Activated CD4-positive, alpha-beta T cell treated with anti-CD3 and anti-CD28 coated beads, Interleukin-2, amount 50 U/mL, for 1 hour (primary cell): ENCODE measurements around the gene MARCHF2.
"Not testable (repeated sequence)": the region's sequence is repeated elsewhere in the genome, so short reads cannot be mapped to it uniquely, and the experiment has no call there.

Experiments used
- DNase-seq: peaks from one replicate; pipeline ENCODE4 v3.0.0-alpha.2; 2020

The MARCHF2 gene

GRCh38 chr19:8413629-8413995, 507 bp downstream of the MARCHF2 start:
- DNase-seq = no peak

- no peak for DNase-seq
Observed at GRCh38 chr19:8416796-8417195, 3.7 kb downstream of the MARCHF2 start.

GRCh38 chr19:8421484-8422461, 8.7 kb downstream of the MARCHF2 start:
- no peak for DNase-seq

DNA sequence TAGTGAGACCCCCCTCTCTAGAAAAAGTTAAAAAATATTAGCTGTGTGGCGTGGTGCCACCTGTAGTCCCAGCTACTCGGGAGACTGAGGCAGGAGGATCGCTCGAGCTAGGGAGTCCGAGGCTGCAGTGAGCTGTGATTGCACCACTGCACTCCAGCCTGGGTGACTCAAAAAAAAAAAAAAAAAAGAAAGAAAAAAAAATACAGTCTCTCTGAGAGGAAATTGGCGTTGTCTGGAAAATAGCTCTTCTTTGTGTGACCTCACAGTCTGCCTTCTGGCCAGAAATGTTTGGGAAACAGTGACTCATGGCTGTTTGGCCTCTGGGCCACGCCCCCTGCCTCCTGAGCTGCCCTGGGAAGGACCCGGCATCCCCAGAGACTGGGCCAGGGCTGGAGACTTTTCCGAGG, 10.7 kb downstream of the MARCHF2 start:
- no peak for DNase-seq

GRCh38 chr19:8425331-8425730, 12.2 kb downstream of the MARCHF2 start:
- DNase-seq = not testable (repeated sequence)

DNA sequence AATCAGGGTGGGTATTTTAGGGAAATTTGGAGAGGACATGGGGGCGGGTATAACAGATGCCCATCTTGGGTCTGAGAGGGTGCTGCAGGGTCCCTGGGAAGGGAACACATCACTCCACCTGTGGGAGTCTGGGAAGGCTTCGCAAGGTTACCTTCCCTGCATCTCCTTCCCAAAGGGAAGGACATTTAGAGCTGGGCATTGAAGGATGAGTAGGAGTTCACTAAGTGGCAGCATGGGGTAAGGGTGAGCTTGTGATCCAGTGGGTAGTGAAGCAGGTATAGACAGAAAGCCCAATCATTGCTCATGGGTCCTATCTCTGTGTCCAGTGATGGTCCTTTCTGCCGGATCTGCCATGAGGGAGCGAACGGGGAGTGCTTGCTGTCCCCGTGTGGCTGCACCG, 13.2 kb downstream of the MARCHF2 start:
- no peak for DNase-seq

DNA sequence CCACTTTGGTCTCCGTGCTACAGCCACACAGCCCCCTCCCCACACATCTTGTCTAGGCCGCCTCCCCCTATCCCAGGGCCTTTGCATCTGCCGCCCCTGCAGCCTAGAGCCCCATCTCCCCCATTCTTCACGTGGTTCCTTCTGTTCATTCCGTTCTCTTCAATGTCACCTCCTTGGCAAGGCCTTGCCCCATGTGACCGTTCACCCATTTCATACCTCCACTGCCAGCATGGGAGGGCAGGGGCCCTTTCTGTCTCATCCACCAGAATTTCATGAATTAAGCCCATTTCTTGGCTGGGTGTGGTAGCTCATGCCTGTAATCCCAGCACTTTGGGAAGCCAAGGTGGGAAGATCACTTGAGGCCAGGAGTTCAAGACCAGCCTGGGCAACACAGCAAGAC, 15.9 kb downstream of the MARCHF2 start:
- no peak for DNase-seq

DNA sequence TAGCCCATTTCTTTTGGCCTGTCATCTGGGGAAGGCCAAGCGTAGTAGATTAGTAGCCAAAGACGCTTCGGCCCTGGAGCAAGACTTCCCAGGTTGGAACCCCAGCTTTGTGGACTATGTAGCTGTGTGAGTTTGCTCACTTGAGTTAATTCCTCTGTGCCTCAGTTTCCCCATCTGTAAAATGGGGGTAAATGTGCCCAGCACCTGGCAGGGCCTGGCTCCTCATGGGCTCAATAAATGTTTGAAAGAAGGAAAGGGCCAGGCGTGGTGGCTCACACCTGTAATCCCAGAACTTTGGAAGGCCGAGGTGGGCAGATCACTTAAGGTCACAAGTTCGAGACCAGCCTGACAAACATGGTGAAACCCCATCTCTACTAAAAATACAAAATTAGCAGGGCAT, 16.7 kb downstream of the MARCHF2 start:
- DNase-seq = no peak

DNA sequence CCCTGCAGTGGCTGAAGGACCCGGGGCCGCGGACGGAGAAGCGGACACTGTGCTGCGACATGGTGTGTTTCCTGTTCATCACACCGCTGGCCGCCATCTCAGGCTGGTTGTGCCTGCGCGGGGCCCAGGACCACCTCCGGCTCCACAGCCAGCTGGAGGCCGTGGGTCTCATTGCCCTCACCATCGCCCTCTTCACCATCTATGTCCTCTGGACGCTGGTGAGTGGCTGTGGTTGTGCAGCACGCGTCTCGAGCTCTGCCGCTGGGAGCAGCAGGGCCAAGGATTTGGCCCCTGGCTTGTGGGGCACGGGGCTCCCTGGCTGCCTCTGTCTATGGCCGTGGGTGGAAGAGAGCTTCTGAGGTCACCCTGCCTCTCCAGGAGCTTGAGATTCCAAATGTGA, 17.5 kb downstream of the MARCHF2 start:
- DNase-seq = no peak

DNA sequence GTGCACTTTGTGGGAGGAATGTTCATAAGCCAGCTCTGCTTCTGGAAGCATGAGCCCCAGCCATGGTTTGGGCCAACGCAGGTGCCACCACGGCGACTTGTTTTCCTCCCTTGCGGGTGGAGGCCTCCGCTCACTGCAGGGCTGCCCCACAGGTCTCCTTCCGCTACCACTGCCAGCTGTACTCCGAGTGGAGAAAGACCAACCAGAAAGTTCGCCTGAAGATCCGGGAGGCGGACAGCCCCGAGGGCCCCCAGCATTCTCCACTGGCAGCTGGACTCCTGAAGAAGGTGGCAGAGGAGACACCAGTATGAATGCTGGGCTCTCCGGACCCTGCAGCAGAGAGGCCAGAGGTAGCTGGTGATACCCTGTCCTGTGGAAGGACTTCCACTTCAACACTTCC, 25.1 kb downstream of the MARCHF2 start:
- DNase-seq = no peak

DNA sequence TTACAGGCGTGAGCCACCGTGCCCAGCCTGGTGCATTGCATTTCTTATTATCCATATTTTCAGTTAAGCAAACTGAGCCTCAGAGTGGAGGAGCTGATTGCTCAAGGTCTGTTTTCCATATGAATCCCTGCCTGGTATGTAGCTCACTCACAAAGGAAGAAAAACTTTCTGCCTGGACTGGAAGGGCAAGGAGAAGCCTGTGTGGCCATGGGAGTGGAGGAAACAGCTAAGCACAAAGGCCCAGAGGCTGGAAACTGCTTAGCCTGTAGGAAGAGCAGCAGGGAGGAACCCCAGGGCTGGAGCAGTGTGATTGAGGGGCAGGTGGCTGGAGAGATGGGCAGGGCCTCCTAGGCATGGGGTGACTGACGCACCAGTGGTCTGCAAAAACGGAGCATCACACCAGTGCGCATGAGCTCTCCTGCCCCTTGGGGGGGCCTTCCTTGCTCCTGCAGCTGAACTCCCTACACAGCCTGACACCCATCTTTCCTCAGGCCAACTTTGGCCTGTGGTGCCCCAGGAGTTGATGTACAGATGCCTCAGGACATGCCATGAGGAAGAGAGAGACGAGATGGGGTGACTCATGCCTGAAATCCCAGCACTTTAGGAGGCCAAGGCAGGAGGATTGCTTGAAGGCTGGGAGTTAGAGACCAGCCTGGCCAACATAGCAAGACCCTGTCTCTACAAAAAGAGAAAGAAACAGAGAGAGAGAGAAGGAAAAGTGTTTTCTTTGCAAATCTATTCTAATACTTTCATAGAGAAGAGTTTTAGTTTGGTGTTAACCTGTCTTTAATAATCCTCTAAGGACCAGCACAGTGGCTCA, 28.8 kb downstream of the MARCHF2 start:
- DNase-seq = no peak

DNA sequence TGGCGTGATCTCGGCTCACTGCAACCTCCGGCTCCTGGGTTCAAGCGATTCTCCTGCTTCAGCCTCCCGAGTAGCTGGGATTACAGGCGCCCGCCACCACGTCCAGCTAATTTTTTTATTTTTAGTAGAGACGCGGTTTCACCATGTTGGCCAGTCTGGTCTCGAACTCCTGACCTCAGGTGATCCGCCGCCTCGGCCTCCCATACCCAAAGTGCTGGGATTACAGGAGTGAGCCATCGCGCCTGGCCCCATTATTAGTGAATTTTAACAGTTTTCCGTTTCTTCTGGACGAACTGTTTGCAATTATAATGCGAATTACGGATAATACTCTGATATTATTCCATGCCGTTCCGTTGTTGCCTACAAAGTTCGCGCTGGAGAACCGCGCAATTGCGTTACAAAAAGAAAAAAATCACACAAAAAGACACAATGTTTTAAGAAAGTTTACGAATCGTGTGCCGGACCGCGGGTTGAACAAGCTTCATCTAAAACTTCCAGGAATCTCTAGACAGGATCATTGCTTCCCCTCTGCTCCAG, 31.1 kb downstream of the MARCHF2 start:
- not testable (repeated sequence) for DNase-seq

- DNase-seq = peak; percentile 100
Observed at GRCh38 chr19:8444677-8445487, 31.8 kb downstream of the MARCHF2 start, which contains the start of gene HNRNPM. HNRNPM (plus strand) TSS chr19:8444975; CDS start chr19:8444999, 24 bp downstream.

DNA sequence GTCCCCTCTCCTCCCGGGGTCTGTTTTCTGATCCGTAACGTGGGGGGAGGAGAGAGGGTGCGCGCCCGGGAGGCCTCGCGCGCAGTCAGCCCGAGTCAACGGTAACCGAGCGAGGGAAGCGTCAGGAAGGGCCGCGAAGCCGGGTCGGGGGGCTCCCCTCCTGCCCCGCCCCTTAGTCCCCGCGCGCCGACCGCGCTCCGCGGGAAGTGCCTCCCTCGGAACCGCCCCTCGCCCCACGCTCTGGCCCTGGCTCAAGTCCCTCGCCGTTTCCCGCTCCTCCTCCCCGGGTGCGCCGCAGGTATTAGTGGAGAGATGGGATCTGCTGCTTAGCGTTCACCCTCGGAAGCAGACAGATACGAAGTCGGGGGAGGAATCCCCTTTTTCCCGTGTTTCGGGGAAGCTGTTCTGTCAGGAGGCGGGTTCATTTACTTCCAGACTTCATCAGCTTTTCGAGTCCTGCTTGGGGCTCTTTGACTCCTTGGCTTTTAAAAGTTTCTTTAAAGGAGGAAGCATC, 32.4 kb downstream of the MARCHF2 start:
- peak; percentile 19 for DNase-seq

DNA sequence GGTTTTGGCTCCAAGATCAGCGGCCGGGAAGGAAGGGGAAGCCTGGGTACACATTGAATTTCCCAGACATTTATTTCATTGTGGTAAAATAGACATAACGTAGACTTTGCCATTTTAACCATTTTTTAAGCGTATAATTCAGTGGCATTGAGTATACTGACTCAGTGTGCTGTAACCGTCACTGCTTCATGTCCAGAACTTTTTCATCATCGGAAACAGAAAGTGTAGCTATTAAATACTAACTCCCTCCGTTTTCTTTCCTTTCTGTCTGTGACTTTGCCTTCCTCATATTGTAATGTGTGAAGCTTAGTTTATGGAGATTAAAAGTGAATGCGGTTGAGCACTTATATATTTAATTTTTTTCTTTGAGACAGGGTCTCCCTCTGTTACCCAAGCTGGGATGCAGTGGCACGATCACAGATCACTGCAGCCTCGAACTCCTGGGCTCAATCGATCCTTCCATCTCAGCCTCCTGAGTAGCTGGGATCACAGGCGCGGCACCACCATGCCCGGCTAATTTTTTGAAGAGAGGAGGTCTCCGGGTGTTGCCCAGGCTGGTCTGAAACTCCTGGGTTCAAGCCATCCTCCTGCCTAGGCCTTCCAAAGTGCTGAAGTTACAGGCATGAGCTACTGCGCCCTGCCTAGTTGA, 33.1 kb downstream of the MARCHF2 start:
- no peak for DNase-seq

DNA sequence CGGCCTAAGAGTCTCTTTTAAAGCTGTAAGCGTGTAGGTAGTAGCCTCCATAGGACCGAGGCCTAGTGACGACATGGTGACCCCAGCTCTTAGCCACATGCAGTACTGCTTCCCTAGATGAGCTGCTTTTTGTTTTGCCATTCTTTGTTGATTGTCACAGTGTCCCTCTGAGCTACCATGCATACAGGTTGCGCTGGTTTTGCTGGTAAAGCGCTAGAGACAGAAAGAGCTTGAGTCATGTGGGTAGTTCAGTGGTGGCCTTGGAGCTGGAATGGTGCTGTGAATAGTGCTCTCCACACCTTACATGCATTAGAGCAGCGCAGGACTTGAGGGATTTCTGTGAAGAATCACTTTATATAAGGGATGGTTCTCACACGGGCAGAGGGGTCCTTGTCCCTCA, 36.7 kb downstream of the MARCHF2 start:
- DNase-seq = no peak

- DNase-seq = no peak
Observed at GRCh38 chr19:8451377-8451776, 38.3 kb downstream of the MARCHF2 start.

- DNase-seq = no peak
Observed at GRCh38 chr19:8451885-8452284, 38.8 kb downstream of the MARCHF2 start.

- DNase-seq = no peak
Observed at GRCh38 chr19:8452446-8453123, 39.5 kb downstream of the MARCHF2 start.

DNA sequence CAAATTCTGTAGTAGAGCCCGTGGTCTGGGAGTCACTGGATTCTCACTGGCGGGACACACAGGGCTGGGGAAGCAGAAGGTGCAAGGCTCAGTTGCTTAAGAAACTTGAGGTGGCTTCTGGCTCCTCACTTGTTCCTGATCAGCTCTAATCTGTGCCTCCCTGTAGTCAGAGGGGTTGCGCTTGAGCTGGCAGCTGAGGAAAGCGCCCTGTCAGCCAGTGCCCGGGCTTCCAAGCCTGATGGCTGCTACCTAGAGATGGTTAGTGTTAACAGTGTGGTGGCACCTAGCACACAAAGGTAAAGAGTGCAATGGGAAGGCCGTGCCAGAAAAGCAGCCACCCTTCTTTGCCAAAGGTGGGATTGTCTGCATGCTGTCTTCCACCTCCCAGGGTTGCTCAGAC, 40.5 kb downstream of the MARCHF2 start:
- no peak for DNase-seq

DNA sequence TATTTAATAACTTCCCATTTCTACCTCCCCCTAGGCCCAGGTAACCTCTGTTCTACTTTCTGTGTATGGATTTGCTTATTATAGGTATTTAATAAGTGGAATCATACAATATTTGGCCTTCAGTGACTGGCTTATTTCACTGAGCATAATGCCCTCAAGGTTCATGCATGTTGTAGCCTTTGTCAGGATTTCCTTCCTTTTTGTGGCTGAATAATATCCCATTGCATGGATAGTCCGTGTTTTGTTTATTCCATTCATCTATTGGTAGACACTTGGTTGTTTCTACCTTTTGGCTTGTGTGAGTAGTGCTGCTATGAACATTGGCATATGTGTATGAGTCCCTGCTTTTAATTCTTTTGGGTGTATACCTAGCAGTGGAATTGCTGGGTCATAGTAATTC, 41.1 kb downstream of the MARCHF2 start:
- DNase-seq = no peak
